Stimulated activated CD8-positive, alpha-beta memory T cell treated with anti-CD3 and anti-CD28 coated beads, Interleukin-12 subunit alpha, Interleukin-12 subunit beta, amount 100 ng/mL, for 4 hours (primary cell): ENCODE data around the gene CALML3.

ENCODE experiments used
- DNase-seq: peaks from one replicate; pipeline ENCODE4 v3.0.0-alpha.2; 2020; ENCODE audit warnings: low read depth

Gene CALML3

DNA sequence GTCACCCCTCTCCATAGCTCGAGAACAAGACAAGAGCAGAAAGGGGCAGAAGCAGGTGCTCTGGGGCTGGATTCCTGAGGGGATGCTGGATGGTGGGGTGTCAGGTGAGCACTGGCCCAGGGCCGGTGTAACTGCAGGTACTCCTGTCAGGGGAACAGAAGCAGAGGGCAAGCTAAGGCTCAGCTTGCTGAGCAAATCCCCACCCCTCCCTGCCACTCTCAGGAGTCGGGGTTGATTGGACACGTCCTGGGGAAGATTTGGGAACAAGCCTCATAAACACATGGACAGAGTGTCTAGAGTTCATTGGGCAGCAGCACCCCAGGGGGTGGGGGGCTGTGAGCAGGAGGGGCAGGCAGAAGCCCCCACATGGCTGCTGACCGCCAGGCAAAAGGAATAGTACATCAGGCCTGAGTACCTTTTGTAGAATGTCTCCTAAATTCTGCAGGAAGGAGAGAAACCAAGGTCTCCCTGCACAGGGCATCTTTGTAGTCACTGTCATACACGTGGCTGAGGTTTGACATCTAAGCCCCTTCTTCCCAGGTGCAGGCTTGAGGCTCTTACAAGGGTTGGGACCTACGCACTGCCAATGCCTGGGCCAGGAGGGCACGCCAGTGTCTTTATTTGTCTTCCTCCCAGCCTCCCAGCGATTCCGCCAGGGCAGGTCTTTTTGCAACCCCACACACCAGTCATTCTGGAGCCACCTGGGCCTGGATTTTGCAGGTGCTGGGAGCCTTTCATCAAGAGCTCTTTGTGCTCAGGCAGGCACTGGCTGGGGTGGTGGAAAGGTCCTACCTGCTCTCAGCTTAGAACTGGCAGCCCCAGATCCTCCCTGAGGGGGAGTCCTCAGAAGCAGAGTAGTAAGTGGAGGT, 2.8 kb downstream of the CALML3 start:
- DNase-seq = no peak

DNA sequence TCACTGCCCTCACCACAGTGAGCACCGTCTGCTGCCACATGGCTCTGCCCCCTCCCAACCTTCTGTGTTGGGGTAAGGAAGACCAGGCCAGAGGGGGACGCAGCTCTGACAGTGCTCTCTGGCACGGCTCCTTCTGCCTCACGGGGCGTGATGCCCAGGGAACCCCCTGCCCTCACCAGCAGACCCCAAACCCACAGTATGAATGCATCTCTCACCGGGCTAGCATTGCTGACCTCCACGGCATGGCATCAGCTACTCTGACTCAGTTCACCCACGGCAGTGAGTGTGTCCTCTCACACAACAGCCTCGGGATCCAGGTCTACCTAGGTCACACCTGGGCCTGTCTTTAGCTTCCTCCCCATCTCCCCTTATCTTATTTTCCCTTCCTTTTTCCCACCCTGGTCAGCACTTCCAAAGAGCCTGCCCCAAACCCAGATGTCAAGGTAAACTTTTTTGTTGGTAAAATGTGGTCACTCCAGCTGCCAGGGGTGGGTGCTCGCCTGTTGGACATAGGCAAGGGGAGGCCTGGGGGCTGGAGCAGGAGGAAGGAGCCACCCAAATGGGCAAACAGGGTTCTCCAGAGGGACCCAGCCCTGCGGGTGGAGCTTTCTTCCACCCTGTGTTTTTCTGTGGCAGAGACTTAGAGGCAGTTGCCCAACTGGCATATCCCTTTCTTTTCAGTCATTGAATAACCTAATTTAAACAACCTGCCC, 4.4 kb downstream of the CALML3 start:
- no peak for DNase-seq

DNA sequence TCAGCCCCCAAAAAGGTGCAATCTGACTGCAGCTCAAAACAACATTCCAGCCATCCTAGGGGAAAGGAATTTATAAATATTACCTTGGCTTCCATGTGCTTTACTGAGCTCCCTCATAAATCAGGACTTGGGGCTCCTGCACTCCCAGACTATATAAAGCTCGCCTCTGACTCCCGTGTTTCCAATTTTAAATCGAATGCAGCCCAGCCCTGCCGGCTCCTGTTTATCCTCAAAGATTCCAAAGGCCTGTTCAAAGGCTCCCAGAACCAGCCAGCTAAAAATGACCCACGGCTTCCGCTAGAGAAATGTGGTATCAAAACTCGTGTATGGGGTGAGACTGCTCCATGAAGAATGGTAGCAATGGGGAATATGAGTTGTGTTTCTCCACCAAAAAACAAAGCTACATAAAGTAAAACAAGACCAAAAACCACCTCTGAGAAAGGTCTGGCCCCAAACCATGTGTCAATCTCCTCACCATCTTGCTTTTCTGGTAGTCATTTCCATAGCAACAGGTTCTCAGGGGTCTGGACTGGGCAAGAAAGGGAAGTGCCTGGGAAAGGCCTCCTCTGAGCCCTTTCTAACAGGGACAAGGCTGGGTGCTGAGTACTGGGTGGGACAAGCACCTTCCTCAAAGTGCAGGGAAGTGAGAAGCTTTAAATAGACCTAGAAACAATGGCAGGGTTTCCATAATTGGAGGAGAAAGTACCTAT, 5.1 kb downstream of the CALML3 start:
- no peak for DNase-seq

DNA sequence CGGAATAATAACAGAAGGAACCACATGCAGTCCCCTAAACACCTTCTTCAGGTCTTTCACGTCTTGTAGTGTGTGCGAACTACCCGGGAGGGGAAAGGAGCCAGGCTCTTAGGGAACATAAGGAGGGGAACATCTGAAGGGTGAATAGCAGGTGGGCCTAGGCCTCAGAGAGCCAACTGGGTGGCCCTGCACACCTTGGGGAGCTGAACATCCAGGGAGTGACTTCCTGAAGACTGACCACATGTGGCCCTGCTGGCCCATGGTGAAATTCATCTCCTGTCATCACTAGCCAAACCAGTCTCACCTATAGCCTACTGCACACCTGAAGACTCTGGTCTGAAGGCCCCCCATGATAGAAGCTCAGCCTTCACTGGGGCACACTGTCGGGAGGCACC, 5.6 kb downstream of the CALML3 start:
- no peak for DNase-seq

DNA sequence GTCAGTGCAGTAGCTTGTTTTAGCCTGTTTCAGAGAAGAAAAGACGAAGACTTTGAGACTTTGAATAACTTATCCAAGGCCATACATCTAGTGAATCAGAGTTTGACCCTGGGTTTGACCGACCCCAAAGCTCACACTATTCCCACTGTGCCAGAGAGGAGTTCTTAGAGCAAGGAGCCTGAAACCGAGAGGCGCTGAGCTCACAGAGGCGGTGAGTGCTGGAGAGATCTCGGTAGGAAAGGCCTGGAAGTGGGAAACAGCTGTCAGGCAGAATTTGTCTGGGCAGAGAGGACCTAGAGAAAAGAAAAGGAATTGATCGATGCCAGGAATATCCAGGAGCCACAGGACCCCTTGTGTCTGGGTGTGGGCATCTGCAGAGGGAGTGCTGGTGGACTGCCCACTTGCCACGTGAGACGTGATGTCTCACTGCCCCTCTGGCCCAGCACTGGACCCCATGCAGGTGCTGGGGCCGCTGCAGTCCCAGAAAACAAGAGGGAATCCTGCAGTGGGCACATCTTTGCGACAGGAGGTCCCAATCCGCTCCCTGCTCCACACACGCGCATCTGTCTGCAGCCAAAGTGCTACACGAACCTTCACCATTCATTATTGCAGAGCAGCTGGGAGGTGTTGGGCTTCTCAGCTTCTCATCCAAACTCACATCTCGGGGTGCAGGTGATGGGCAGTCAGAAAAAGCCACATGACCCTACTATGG, 6.2 kb downstream of the CALML3 start:
- no peak for DNase-seq

DNA sequence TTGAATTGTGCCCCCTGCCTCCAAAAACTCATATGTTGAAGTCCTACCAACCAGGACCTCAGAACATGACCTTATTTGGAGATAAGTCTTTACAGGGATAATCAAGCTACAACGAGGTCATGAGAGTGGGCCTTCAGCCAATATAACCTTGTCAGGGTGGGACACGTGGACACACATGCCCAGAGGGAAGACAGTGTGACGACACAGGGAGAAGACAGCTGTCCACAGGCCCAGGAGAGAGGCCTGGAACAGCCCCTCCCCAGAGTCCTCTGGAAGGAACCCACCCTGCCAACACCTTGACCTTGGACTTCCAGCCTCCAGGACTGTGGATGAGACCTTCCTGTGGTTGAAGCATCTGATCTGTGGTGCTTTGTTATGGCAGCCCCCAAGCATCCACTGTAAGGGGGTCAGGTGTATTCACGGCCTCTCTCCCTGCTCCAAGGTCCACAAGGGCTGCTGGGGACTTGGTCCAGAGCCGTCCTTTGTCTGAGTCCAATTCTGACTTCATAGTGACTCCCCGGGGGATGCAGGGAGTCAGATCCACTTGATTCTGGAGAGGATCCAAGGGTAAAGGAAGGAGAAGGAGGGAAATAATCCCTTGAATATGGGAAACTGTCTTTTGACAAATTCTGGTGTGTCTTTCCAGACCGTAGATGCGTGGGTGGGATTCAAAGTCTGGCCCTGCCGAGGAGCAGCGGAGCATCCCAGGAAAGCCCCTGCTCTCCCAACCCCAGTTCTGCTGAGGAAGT, 7.0 kb downstream of the CALML3 start:
- no peak for DNase-seq

DNA sequence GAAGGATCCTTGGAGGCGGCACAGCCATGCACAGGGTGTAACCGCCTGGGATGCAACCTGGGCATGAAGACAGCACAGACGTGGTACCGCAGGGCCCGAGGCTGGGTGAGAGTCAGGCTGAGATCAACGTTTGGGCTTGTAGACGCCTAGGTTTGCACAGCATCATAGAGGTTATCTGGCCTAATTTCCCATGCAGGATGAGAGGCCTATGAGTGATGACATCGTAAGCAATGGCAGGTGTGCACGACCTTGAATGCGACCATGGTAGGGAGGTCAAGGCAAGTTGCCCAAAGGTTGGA, 7.5 kb downstream of the CALML3 start:
- no peak for DNase-seq

DNA sequence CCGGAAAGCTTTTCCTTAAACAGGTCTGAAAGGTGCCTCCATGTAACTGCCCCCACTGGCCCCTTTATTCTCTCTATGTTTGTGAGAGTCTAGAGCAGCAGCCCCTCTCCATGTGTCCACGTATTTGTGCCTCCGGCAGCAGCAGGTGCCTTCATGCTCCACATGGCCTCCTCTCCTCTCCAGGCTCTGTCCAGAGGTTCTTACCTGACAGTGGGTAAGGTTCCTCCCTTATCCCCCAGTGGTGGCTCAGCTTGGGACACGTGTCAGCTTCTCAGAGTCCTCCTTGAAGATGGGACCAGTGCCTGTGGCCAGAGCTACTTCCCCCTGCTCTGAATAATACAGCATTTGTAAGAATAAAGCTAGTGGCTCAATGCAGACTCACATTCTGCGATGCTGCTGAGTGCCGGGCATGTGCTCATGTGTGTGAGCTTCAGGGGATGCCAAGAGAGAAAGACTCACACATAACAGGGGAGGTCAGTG, 7.9 kb downstream of the CALML3 start:
- DNase-seq = no peak

DNA sequence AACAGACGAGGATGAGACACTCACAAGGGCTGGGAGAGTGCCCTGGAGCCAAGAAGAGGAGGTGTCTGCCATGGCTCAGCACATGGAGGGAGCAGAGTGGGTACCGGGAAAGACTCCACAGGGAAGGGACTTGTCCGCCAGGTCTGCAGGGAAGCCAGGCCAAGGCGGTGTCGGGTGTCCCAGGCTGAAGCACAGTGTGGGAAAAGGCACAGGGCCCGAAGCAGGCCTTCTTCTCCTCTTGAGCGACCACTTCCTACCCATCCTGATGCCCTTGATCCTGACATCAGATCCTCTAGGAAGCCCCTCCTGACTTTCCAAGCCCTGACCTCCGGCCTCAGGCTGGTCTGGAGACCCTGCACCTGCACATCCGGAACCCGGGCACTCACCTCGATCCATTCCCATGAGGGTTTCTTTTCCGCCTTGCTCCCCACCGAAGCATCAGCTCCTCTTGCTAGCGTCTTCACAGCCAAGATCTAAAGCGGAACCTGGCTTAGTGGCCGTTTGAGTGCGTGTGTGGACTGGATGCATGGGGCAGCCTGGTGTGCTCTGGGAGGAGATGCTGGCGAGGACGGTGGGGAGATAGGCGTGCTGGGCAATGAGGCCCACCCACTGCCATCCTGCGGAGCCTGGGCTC, 8.5 kb downstream of the CALML3 start:
- no peak for DNase-seq

DNA sequence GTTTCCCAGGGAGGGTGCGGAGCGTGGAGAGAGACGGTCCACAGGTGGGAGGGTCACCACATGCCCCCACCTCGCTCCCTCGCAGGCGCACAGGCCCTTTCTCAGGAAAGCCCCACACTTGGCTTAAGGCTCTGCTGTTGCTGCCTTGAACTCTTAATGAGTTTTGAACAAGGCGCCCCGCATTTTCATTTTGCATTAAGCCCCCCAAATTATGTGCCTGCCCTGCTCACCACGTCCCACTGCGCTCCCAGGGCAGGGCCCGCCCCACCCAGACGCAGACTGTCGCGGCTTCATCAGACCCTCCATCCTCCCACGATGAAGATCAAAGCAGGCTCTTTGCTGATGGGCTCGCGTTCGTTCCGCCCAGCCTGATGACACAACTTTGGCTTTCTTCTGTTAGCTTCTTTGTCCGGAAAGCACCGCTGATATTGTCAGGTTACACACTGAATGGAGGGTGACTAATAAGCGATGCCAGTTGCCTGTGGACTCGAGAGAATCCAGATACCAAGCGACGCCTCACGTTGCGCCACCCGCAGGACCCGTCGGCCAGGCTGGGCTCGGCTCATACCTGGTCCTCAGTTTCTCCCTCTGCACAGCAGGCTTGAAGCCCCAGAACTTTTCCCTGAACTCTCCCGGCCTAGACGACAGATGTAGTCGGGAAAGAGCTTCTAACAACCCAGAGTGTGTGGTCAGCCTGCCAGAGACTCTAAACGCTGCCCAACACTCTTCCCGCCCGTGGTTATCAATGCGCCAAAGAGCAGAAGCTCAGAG, 9.5 kb downstream of the CALML3 start:
- no peak for DNase-seq

DNA sequence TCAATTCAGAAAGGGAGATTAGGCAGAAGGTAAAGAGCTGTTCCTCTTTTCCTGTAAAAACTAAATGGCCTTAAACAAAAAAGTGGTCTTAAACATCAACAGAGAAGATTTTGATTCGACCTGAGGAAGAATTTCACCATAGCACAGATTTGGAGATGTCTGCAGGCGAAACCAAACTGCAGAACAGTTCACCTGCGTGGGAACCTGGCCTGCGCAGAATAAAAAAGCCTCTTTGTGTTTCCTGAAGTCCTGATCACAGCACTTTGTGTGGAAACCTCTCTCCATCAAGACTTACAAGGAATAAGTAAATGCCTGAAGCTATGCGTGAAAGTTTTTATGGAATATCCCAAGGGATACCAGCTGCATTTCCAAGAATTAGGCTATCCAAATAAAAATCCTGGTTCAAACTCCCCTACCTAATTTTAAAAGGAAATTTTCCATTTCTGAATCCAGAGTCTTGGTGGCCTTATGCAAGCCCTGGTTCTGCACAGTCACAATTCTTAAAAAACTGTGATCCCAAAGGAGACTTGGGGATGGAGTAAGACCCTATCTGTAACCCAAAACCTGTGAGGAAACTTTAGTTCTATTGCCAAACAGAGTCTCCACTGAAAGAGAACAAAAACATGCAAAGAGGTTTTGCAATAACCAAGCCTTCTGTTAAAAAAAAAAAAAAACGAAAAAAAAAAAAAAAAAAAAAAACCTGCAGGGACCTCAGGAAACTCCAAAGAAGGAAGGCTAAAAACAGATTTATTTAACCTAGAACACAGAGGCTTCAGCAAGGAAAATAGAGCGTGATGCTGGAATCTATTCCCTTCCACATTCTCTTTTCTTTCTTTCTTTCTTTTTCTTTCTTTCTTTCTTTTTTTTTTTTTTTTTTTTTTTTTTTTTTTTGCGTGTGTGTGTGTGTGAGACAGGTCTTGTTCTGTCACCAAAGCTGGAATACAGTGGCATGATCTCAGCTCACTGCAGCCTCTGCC, 10.4 kb downstream of the CALML3 start:
- no peak for DNase-seq

DNA sequence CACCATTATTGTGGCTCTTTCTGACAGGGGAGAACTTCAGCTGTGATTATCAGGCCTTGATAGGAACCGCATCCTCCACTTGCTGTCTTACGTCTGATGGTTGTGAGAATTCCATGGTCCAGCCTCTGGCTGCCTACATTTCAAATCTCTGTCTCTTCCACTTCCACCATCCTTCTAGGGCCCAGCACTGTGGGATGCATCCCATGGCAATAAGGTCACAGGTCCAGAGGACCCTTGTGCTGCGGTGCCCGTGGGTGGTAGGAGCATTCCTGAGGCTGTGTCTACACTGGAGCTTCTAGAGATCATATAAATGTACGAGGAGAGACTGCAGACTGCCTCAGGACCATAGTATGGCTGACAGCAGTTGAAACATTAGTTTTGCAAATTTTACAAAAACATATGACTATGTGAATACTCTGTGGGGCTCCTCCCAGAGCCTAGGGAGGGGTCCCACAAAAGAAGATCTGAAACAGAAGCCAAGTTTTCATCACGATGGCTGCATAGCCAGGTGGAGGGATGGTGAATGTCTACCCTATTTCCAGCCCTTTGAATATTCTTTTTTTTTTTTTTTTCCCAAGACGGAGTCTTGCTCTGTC, 11.8 kb downstream of the CALML3 start:
- no peak for DNase-seq

DNA sequence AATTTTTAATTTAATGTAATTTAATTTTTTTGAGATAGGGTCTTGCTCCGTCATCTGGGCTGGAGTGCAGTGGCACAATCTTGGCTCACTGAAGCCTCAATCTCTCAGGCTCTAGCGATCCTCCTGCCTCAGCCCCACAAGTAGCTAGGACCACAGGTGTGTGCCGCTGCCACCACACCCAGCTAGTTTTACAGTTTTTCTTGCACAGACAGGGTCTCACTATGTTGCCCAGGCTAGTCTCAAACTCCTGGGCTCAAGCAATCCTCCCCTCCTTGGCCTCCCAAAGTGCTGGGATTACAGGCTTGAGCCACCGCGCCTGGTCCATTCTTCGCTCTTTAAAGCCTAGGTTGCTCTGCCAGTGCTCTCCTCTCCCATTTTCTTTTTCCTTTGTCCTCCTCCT, 12.9 kb downstream of the CALML3 start:
- no peak for DNase-seq

DNA sequence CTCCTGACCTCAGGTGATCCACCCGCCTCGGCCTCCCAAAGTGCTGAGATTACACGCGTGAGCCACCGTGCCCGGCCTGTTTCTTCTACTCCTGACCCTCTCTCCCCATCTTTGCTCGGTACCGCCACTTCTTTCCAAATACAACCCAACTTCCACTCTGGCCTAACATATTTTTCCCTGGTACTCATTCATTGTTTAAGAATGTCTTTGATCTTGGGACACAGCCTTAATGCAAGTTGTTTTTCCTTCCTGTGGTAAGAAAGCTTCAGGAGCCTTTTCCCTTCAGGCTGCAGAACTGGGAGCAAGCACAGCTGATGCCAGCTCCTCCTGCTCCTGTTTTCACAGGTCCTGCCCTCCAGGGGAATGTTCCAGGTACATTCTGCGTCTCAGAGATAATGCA, 13.7 kb downstream of the CALML3 start:
- no peak for DNase-seq

DNA sequence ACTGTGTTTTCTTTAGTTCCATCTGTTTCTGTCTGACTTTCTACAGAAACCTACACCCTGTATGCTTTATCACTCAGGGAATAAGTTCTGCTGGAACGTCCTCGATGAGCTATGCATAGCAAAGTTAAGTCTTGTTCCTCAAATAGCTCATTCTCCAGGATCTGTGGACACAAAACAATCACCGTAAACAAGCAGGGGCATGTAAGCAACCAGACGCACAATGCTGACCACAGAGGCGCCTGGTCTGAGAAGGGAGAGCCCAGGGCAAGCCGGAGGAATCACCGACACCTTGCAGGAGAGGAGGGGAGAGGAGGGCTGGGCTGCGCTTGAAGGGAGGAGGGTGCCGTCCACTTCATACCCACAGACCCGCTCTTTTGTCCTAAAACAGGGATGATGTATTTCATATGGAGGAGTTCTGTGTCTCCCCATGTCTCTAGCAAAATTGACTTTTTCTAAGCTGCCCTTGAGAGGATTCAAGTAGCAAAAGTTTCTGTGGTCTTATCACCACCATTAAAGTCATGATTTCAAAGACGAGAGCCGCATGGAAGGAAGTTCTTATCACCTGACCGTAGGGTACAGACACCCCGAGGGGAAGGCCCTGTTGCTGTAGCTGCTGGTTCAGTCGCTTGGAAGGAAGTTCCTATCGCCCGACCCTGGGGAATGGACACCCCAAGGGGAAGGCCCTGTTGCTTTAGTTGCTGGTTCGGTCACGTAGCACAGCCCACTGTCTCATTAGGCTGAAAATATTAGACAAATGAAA, 14.3 kb downstream of the CALML3 start:
- DNase-seq = no peak

DNA sequence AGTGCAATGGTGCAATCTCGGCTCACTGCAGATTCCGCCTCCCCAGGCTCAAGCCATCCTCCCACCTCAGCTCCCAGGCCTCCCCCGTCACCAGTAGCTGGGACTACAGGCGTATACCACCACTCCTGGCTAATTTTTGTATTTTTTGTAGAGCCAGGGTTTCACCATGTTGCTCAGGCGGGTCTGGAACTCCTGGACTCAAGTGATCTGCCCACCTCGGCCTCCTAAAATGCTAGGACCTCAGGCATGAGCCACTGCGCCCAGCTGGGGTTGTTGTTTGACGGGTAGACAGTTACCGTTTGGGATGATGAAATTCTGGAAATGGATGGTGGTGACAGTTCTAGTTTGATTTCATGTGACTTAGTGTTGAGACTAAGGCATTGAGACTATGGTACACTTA, 15.3 kb downstream of the CALML3 start:
- no peak for DNase-seq

DNA sequence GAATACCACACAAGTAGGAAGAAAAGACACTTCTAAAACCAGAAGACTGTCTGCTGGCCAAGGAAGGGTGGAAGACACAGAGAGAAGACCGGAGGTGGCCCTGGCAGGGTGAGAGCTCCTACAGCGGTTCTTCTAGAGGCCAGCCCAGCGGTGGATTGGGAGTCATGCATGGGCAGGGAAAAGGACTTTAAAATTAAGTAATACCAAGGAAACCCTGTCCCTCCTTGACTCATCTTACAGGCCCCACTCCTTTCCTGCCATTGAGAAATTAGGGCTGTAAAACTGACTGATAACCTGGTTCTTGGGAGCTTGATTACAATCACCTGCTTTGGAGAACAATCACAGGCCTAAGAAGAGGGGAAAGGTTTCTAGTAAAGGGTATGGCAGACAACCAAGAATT, 16.1 kb downstream of the CALML3 start:
- no peak for DNase-seq

DNA sequence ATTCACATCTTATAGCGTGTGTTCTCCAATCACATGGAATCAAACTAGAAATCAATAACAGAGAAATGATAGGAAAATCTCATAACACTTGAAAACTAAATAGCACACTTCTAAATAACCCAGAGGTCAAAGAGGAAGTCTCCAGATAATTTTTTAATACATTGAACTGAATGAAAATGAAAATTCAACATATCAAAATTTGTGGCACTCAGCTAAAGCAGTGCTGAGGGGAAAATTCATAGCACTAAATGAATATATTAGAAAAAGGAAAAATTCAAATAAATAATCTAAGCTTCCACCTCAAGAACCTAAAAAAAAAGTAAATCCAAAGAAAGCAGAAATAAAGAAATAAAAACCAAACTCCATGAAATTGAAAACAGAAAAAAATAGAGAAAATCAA, 17.3 kb downstream of the CALML3 start:
- no peak for DNase-seq
